ENCODE results near the gene ADGRB2. TPM values are rescaled to one million over a fixed set of nuclear protein-coding genes. Genes with fewer than 3 reads are reported as not detected.

The ADGRB2 gene
- total RNA-seq, 1 experiment from 2014 or later = 34.8 TPM

DNA sequence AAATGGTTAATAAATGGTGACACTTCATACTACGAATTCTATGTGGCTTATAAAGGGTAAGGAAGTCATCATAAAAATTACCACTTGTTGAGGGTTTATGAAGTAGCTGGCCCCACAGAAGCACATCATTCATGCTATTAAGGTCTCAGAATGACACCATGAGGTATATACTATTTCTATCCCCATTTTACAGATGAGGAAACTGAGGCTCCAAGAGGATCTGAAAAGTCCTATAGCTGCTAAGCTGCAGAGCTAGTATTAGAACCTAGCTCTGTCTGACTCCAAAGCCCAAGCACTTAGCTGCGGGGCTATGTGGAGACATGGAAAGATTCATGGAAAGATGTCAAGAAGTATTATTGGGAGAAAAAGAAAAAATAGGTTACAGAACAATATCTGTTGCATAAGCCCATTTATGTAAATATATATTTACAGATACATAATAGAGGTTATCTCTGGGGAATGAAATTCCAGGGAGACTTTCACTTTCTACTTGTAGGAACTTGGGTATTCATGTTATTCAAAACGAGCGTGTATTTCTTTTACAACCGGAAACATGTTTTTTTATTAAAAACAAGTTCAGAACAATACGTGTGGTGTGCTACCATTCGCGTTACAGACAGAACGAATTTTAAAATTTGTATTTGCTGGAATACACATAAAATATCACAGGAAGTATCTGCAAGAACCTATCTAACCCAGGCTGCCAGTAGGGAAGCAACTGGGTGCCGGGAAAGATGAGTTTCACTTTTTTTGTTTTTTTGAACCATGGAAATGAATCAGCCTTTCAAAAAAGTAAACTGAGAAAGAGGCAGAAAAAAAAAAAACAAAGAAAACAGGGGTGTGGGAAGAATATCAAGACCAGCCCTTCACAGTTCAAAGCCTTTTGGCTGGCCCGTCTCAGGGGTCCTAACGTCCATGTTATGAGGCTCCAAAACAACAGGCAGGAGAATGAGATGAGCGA lies 38.3 kb upstream of the ADGRB2 start:
- in situ Hi-C loops (cut with HindIII; ENCODE audit: low pct_unique_long_range_greater_than_20kb, low sequenced_read_pairs) = no loop called here
- H3K27ac ChIP-seq (ENCODE audit: low read length) = no peak overlapping the region

DNA sequence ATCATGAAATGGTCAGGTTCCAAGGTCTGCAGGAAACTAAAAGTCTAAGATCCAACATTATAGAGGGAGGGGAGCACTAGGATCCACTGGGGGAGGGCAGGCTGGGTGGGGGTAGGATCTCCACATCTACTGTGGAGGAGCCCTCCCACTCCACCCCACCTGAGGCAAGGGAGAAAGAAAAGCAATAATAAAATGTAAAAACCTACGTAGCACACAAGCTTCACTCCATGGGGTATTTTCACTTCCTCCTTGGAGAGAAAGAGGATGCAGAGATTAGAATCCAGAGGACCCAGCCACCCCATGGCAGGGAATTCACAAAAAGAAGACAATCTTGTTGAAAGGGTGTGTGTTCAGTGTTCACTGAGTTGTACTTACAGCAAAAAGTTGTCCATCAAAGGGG lies 37.3 kb upstream of the ADGRB2 start:
- ChIA-PET POLR2A (no interaction called here), CTCF (no interaction called here)
- in situ Hi-C loops (cut with HindIII; ENCODE audit: low pct_unique_long_range_greater_than_20kb, low sequenced_read_pairs) = no loop called here

More for the DNA sequence above, 38.3 kb upstream of the ADGRB2 start:
- no peak for TF ChIP-seq POLR2AphosphoS5 (IDR thresholded peaks at IDR 0.05; ENCODE audit: low read depth, low read length)
- TF ChIP-seq SIN3A (IDR thresholded peaks at IDR 0.05; ENCODE audit: borderline replicate concordance, insufficient read depth, low read depth, low read length) = no peak
- no peak for TF ChIP-seq TCF7L2 (IDR thresholded peaks at IDR 0.05; ENCODE audit: low read depth, low read length)
- TF ChIP-seq, protein P1, sequence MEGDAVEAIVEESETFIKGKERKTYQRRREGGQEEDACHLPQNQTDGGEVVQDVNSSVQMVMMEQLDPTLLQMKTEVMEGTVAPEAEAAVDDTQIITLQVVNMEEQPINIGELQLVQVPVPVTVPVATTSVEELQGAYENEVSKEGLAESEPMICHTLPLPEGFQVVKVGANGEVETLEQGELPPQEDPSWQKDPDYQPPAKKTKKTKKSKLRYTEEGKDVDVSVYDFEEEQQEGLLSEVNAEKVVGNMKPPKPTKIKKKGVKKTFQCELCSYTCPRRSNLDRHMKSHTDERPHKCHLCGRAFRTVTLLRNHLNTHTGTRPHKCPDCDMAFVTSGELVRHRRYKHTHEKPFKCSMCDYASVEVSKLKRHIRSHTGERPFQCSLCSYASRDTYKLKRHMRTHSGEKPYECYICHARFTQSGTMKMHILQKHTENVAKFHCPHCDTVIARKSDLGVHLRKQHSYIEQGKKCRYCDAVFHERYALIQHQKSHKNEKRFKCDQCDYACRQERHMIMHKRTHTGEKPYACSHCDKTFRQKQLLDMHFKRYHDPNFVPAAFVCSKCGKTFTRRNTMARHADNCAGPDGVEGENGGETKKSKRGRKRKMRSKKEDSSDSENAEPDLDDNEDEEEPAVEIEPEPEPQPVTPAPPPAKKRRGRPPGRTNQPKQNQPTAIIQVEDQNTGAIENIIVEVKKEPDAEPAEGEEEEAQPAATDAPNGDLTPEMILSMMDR (IDR thresholded peaks at IDR 0.05) = no peak
- no peaks in the 10 kb centered on the region for H3K9me3 ChIP-seq (ENCODE audit: control insufficient read depth, insufficient read depth, low read depth, low read length)
- peak overlapping the region in 1 of 2 experiments; percentile 46; a peak in 2 of 4 replicates for H3K4me3 ChIP-seq (ENCODE audit: low read depth in 2 of 2, low read length in 2 of 2)
- no peaks in the 10 kb centered on the region for H3K36me3 ChIP-seq (ENCODE audit: control insufficient read depth, insufficient read depth, low read length)
- DNase-seq (ENCODE audit: low read depth, low spot score) = no peak
- ChIA-PET POLR2A (no interaction called here), CTCF (interaction anchor here (0.7 kb wide), 1 partner anchor 11 kb away, joined by 3 read pairs; no protein-coding TSS in a partner anchor)
- intact Hi-C loops (cut with micrococcal nuclease; ENCODE audit: unreplicated experiment) = no loop called here
- no peak for ATAC-seq
- no peaks in the 10 kb centered on the region for H3K27me3 ChIP-seq (ENCODE audit: control insufficient read depth, insufficient read depth, low read length)
- no TSS peak for BruUV-seq (replicated peaks)
- peaks cover 7% of the 10 kb centered on the region; the same call in 1 of the 2 replicates for H3K4me1 ChIP-seq (ENCODE audit: control insufficient read depth, insufficient read depth, low read length)

DNA sequence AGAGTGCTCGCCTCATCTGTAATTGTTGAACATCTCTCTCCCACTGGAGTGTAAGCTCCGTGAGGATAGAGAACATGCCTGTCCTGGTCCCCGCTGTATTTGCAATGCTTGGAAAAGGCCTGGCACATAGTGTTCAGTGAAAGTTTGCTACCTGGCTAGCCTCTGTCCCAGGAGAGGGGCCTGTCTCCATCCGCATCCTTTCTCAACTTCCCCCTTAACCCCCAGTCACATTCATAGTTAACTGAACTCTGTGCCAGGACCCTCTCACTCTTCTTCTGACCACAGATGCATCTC lies 36.5 kb upstream of the ADGRB2 start:
- BruUV-seq (replicated peaks) = no TSS peak

More for the DNA sequence above, 37.3 kb upstream of the ADGRB2 start:
- ATAC-seq (no peak), DNase-seq (ENCODE audit: low read depth, low spot score) (no peak)
- intact Hi-C loops (cut with micrococcal nuclease; ENCODE audit: unreplicated experiment) = no loop called here
- Histone ChIP-seq H3K4me3 (ENCODE audit: low read depth in 2 of 2, low read length in 2 of 2) (no peak overlapping the region), H3K4me1 (ENCODE audit: control insufficient read depth, insufficient read depth, low read length) (peaks cover 7% of the 10 kb centered on the region; the same call in 1 of the 2 replicates), H3K36me3 (ENCODE audit: control insufficient read depth, insufficient read depth, low read length) (no peaks in the 10 kb centered on the region), H3K27me3 (ENCODE audit: control insufficient read depth, insufficient read depth, low read length) (no peaks in the 10 kb centered on the region), H3K9me3 (ENCODE audit: control insufficient read depth, insufficient read depth, low read depth, low read length) (no peaks in the 10 kb centered on the region), H3K27ac (ENCODE audit: low read length) (no peak overlapping the region)
- TF ChIP-seq TCF7L2 (IDR thresholded peaks at IDR 0.05; ENCODE audit: low read depth, low read length) = no peak
- no TSS peak for BruUV-seq (replicated peaks)

More for the DNA sequence above, 36.5 kb upstream of the ADGRB2 start:
- ChIA-PET POLR2A (no interaction called here), CTCF (no interaction called here)
- Histone ChIP-seq H3K4me3 (ENCODE audit: low read depth in 2 of 2, low read length in 2 of 2) (no peak overlapping the region), H3K27ac (ENCODE audit: low read length) (no peak overlapping the region), H3K9me3 (ENCODE audit: control insufficient read depth, insufficient read depth, low read depth, low read length) (no peaks in the 10 kb centered on the region), H3K36me3 (ENCODE audit: control insufficient read depth, insufficient read depth, low read length) (no peaks in the 10 kb centered on the region), H3K27me3 (ENCODE audit: control insufficient read depth, insufficient read depth, low read length) (no peaks in the 10 kb centered on the region), H3K4me1 (ENCODE audit: control insufficient read depth, insufficient read depth, low read length) (peaks cover 7% of the 10 kb centered on the region; the same call in 1 of the 2 replicates)
- no peak for ATAC-seq
- in situ Hi-C loops (cut with HindIII; ENCODE audit: low pct_unique_long_range_greater_than_20kb, low sequenced_read_pairs) = no loop called here
- intact Hi-C loops (cut with micrococcal nuclease; ENCODE audit: unreplicated experiment) = no loop called here
- TF ChIP-seq, protein P1 (IDR thresholded peaks at IDR 0.05) = no peak
- no peak for DNase-seq (ENCODE audit: low read depth, low spot score)
